Measurements from ENCODE around the gene PEMT. TPM values are rescaled to one million over a fixed set of nuclear protein-coding genes. Genes with fewer than 3 reads are reported as not detected.

PEMT gene
- total and polyA plus RNA-seq, 2 of the 8 experiments (the other 6 are each of a cell fraction or from before 2014, with no cell fraction given): 42.0 to 118 TPM

GRCh38 chr17:17504341-17505140 is 87.0 kb downstream of the PEMT start:
- H3K18ac ChIP-seq (ENCODE audit: extremely low read depth, low read length): no peak overlapping the region; the same call in 1 of the 2 replicates
- no peak overlapping the region for H4K5ac ChIP-seq (ENCODE audit: insufficient read length, low read depth, low read length)
- no peak overlapping the region for H3K4ac ChIP-seq (replicated peaks; ENCODE audit: insufficient read length, low read depth, low read length)
- no peak overlapping the region for H2AK5ac ChIP-seq (ENCODE audit: low read depth, low read length)
- no peak overlapping the region for H3K56ac ChIP-seq (replicated peaks; ENCODE audit: insufficient read length, low read depth, low read length)
- FAIRE-seq (no peak), DNase-seq (ENCODE audit: low read depth in 1 of 2, low spot score in 2 of 2) (no peak)
- H2BK20ac ChIP-seq (ENCODE audit: low read length): no peak overlapping the region
- H2AFZ ChIP-seq (ENCODE audit: low read length): no peak overlapping the region
- H4K8ac ChIP-seq (ENCODE audit: extremely low read depth, insufficient read depth, low read length): no peak overlapping the region
- WGBS, 2 experiments (ENCODE audit: extremely low coverage in 1 of 2, insufficient coverage in 1 of 2, insufficient read length in 1 of 2, insufficient replicate concordance in 2 of 2, low coverage in 1 of 2, low lambda C conversion rate in 2 of 2, missing lambda C conversion rate in 1 of 2): 87% methylated on average over 20 of the region's 20 CpGs; no CpG with 5 or more reads in 1 of the 2 experiments
- no peak overlapping the region for H3K23ac ChIP-seq (ENCODE audit: insufficient read length)
- no peak overlapping the region for H2BK120ac ChIP-seq (replicated peaks; ENCODE audit: low read depth, low read length)
- H3K4me1 ChIP-seq (replicated peaks in 1 of 4; ENCODE audit: control insufficient read depth in 3 of 4, insufficient read depth in 4 of 4, low read length in 3 of 4): peaks cover 0 to 2% (median 0%) of the 10 kb centered on the region in 4 experiments; a peak in 1 of 7 replicates
- no peaks in the 10 kb centered on the region for H3K79me2 ChIP-seq (ENCODE audit: control insufficient read depth in 1 of 2, insufficient read depth in 2 of 2, low read length in 2 of 2)
- no peak overlapping the region for H3K4me3 ChIP-seq (ENCODE audit: extremely low read depth in 1 of 4, insufficient read depth in 2 of 4, low read depth in 3 of 4, low read length in 4 of 4)
- H3K4me2 ChIP-seq (ENCODE audit: insufficient read depth in 1 of 2, low read depth in 2 of 2, low read length in 2 of 2): no peak overlapping the region
- H4K20me1 ChIP-seq (replicated peaks in 1 of 2; ENCODE audit: control insufficient read depth in 1 of 2, insufficient read depth in 2 of 2, low read length in 2 of 2): peaks cover 0 to 2% of the 10 kb centered on the region in 2 experiments
- ChIA-PET CTCF (ENCODE audit: partially characterized antibody) (interaction anchor here (0.7 to 5.1 kb wide), 8 partner anchors 7 to 149 kb away, joined by 3 to 40 read pairs (median 10); partner anchors contain the start of gene RASD1), POLR2A (ENCODE audit: partially characterized antibody) (interaction anchor here (0.7 to 2.2 kb wide), 3 partner anchors 9 to 67 kb away, joined by 3 to 6 read pairs (median 4); partner anchors contain the start of gene RASD1)
- TF ChIP-seq BACH1 (IDR thresholded peaks at IDR 0.05; ENCODE audit: low read length): no peak
- no peak for TF ChIP-seq POU5F1 (IDR thresholded peaks at IDR 0.05; ENCODE audit: low read depth, low read length)
- TF ChIP-seq, protein P1, sequence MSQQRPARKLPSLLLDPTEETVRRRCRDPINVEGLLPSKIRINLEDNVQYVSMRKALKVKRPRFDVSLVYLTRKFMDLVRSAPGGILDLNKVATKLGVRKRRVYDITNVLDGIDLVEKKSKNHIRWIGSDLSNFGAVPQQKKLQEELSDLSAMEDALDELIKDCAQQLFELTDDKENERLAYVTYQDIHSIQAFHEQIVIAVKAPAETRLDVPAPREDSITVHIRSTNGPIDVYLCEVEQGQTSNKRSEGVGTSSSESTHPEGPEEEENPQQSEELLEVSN (IDR thresholded peaks at IDR 0.05): no peak
- no peaks in the 10 kb centered on the region for H3K23me2 ChIP-seq (ENCODE audit: low read depth, low read length)
- no peak overlapping the region for H4K91ac ChIP-seq (replicated peaks; ENCODE audit: insufficient read length, low read length)
- H2BK12ac ChIP-seq (ENCODE audit: low read depth, low read length): 0 out of 2 replicates have a peak overlapping the region, but pooled peaks have one; percentile 14
- no peak overlapping the region for H2BK5ac ChIP-seq (ENCODE audit: low read depth, low read length)
- no peak overlapping the region for H3K14ac ChIP-seq (ENCODE audit: insufficient read length)
- no peaks in the 10 kb centered on the region for H3K79me1 ChIP-seq (ENCODE audit: low read depth, low read length)
- no peaks in the 10 kb centered on the region for H3K36me3 ChIP-seq (ENCODE audit: control insufficient read depth in 2 of 4, insufficient read depth in 4 of 4, low read length in 3 of 4)
- no peaks in the 10 kb centered on the region for H3K9me3 ChIP-seq (ENCODE audit: insufficient read depth in 2 of 2, low read depth in 1 of 2, low read length in 1 of 2)
- no peak overlapping the region for H2BK15ac ChIP-seq (ENCODE audit: low read length)
- H3K27me3 ChIP-seq (replicated peaks in 1 of 4; ENCODE audit: control insufficient read depth in 3 of 4, extremely low read depth in 1 of 4, insufficient read depth in 3 of 4, low read length in 3 of 4): no peaks in the 10 kb centered on the region; a peak in 1 of 7 replicates
- H3K9ac ChIP-seq (replicated peaks in 1 of 4; ENCODE audit: extremely low read depth in 1 of 4, low read depth in 3 of 4, low read length in 3 of 4): no peak overlapping the region
- H3K27ac ChIP-seq (ENCODE audit: low read depth, low read length): no peak overlapping the region

Measured in H1 (cell line).